GM21447 (cell line): Measurements from ENCODE around the gene APP.

ENCODE experiments used
- ATAC-seq: cut with Tn5 transposase; IDR thresholded peaks from one replicate; pipeline ENCODE4 v1.9.1; 2021; ENCODE audit not compliant: unreplicated experiment

The APP gene

GRCh38 chr21:26070822-26071425, 99.6 kb downstream of the APP start:
- ATAC-seq: peak; percentile 67

GRCh38 chr21:26070121-26070520, 100.4 kb downstream of the APP start:
- no peak for ATAC-seq

- ATAC-seq: no peak
These were observed 101.8 kb downstream of the APP start for GRCh38 chr21:26068776-26069175.

- ATAC-seq: no peak
These were observed 102.6 kb downstream of the APP start for GRCh38 chr21:26067836-26068594.

GRCh38 chr21:26064506-26064905, 106.1 kb downstream of the APP start:
- no peak for ATAC-seq

- ATAC-seq: no peak
These were observed 109.1 kb downstream of the APP start for GRCh38 chr21:26061437-26061836.

GRCh38 chr21:26060335-26061115, 110.0 kb downstream of the APP start:
- no peak for ATAC-seq

GRCh38 chr21:26057477-26058170, 112.9 kb downstream of the APP start:
- no peak for ATAC-seq

GRCh38 chr21:26055841-26056264, 114.7 kb downstream of the APP start:
- no peak for ATAC-seq

- ATAC-seq: no peak
These were observed 115.6 kb downstream of the APP start for GRCh38 chr21:26055010-26055409.

- no peak for ATAC-seq
These were observed 118.5 kb downstream of the APP start for GRCh38 chr21:26052057-26052456.

- no peak for ATAC-seq
These were observed 119.7 kb downstream of the APP start for GRCh38 chr21:26050857-26051256.

GRCh38 chr21:26049803-26050202, 120.8 kb downstream of the APP start:
- no peak for ATAC-seq

- ATAC-seq: no peak
These were observed 123.1 kb downstream of the APP start for GRCh38 chr21:26047279-26047967.

GRCh38 chr21:26043891-26044290, 126.7 kb downstream of the APP start:
- no peak for ATAC-seq

- no peak for ATAC-seq
These were observed 128.2 kb downstream of the APP start for GRCh38 chr21:26042181-26042876.

GRCh38 chr21:26041431-26042180, 129.0 kb downstream of the APP start:
- no peak for ATAC-seq

GRCh38 chr21:26036916-26037315, 133.7 kb downstream of the APP start:
- no peak for ATAC-seq

GRCh38 chr21:26032263-26032662, 138.3 kb downstream of the APP start:
- ATAC-seq: no peak
